NCI-H2227 (cell line): ENCODE data around the gene SRRM1.
"Not testable (repeated sequence)": the region's sequence is repeated elsewhere in the genome, so short reads cannot be mapped to it uniquely, and the experiment has no call there.

Experiments
- DNase-seq: peaks from one replicate; lab custom pipeline; 2025; ENCODE audit not compliant: unreplicated experiment; lab: John Stamatoyannopoulos, UW

Gene SRRM1

DNA sequence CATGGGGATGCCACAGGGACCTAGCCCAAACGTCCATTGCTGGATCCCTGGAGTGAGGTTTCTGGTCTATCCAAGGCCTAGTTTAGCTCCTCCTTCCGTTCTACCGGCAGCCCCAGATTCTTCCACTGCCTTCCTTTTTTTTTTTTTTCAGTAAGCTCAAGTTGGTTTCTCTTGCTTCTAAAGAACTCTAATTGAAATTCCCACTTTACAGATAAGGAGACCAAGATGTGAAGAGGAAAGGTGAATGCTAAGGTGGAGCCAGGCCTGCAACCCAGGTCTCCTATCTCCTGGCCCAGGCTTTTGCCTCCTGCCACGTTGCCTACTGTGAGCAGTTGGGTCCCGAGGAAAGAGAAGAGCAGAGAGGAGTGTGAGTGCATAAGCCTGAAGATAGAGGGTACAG lies 70.6 kb downstream of the SRRM1 start:
- DNase-seq: no peak

- DNase-seq: no peak
These were observed 71.9 kb downstream of the SRRM1 start for GRCh38 chr1:24714859-24715520.

DNA sequence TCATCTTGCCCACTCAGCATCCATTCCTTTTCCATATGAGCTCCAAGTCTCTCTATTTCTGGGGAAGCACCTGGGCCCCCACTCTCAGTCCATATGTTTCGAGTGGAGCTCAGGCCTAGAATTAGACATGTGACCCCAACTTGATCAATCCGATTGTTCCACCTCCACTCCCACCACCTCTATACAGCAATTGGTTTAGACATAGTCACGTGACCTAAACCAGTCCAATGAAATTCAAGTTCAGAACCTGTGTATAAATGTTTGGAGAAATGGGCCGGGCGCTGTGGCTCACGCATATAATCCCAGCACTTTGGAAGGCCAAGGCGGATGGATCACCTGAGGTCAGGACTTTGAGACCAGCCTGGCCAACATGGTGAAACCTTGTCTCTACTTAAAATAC lies 72.6 kb downstream of the SRRM1 start:
- DNase-seq: no peak

DNA sequence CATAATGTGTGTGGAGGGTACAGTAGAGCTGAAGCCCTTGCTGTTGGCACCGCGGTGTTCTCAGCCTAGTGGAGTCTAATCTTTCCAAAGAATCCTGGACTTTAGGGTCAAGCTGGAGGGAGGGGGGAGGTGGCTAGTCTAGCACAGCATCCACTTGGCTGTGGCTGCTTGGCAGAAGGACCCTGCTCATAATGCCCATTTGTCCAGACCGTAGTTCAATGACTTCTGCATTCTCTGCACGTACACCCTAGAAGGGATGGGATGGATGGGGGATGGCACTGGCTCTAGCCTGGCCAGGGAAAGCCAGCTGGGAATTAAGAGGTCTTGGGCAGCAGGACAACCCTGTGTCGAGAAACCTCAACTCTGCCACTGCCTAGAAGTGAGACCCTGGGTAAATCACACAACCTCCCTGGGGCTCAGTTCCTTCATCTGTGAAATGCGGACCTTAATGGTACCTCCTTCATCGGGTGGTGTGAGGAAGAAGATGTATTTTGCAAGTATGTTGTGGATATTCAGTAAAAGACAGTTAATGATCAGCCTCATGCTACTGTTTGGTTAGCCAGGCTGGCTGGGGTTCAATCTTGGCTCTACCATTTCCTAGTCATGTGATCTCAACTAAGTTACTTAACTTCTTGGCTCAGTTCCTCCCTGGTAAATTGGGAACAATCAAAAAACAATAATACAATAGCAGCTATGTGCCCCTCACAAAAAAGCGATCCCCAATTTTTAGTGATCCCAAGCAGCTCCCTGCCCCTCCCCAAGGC lies 75.0 kb downstream of the SRRM1 start:
- no peak for DNase-seq

GRCh38 chr1:24720152-24720551 lies 77.0 kb downstream of the SRRM1 start:
- no peak for DNase-seq

- no peak for DNase-seq
These were observed 78.4 kb downstream of the SRRM1 start for GRCh38 chr1:24721533-24721932.

GRCh38 chr1:24722073-24723035 lies 79.3 kb downstream of the SRRM1 start:
- not testable (repeated sequence) for DNase-seq
